C4-2B (cell line): Measurements from ENCODE around the gene VN1R5.

Experiments
- H3K27ac ChIP-seq: fragments of 450-650 bp; 2 replicates; pipeline ENCODE4 v1.5.1; 2017
- ZFX ChIP-seq: fragments of 450-650 bp; IDR thresholded peaks from 2 replicates; pipeline ENCODE4 v1.6.1; 2017
- TF ChIP-seq, protein P1 (sequence below): fragments of 450-650 bp; conservative IDR thresholded peaks from 2 replicates; pipeline ENCODE4 v1.5.1; 2017; ENCODE audit warnings: mild to moderate bottlenecking

Gene VN1R5

DNA sequence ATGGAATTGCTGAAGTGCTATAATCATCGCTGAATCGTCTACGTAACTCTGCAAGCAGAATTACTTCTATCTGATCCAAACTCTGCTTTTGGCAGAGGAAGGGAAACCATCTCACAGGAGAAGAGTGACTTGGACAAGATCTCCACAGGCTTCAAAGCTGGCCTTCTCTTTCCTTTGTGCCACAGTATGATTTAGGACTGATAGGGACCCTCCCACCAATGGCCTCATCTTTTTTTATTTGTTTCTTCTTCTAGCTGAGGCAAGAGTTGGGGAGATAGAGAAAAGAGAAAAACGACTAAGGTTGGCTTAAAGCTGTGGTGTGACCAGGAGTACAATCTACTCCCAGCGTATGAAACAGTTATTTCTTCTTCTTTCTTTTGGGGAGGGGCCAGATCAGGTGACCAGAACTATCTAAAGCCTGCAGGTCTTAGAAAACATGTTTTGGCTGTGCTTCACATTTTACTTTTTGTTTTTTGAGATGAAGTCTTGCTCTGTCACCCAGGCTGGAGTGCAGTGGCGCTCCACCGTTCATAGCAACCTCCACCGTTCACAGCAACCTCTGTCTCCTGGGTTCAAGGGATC lies 40.8 kb downstream of the VN1R5 start:
- TF ChIP-seq, protein P1, sequence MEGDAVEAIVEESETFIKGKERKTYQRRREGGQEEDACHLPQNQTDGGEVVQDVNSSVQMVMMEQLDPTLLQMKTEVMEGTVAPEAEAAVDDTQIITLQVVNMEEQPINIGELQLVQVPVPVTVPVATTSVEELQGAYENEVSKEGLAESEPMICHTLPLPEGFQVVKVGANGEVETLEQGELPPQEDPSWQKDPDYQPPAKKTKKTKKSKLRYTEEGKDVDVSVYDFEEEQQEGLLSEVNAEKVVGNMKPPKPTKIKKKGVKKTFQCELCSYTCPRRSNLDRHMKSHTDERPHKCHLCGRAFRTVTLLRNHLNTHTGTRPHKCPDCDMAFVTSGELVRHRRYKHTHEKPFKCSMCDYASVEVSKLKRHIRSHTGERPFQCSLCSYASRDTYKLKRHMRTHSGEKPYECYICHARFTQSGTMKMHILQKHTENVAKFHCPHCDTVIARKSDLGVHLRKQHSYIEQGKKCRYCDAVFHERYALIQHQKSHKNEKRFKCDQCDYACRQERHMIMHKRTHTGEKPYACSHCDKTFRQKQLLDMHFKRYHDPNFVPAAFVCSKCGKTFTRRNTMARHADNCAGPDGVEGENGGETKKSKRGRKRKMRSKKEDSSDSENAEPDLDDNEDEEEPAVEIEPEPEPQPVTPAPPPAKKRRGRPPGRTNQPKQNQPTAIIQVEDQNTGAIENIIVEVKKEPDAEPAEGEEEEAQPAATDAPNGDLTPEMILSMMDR, result no peak
- TF ChIP-seq ZFX, result no peak
- no peak overlapping the region for H3K27ac ChIP-seq

DNA sequence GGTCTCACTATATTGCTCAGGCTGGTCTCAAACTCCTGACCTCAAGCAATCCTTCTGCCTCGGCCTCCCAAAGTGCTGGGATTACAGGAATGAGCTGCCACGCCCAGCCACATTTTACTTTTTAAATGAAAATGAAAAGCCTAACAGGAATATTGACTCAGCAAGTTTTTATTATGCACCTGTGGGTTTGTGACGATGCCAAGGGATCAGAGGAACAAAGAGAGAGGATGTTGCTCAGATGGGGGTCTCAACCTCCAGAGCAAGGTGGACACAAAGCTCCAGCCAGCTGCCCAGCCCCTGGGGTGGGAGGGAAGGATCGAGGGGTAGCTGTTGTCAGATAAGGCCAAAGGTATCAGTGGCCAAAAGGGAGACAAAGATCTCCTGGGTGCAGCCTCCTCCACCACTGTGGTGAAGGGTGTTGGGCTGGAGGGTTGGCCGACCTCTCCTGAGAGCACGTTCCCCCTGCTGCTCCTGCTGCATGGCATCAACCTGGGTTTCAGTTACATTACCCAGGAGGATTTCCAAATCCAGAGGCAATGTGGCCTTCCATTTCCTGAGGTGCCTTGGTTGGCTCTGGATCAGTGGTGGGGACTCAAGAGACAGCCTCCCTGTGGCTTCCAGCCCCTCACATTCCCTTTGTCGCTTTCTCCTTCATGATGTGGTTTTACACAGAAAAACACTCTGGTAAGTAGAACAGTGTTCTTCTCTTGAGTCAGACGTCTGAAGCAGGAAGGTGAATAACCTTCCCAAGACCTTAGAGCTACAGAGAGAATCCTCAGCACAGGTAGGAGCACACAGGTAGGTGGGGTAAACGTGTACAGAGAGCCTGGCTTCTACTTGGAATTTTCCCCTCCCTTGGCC lies 41.6 kb downstream of the VN1R5 start:
- TF ChIP-seq ZFX, result no peak
- TF ChIP-seq, protein P1, result no peak
- no peak overlapping the region for H3K27ac ChIP-seq

DNA sequence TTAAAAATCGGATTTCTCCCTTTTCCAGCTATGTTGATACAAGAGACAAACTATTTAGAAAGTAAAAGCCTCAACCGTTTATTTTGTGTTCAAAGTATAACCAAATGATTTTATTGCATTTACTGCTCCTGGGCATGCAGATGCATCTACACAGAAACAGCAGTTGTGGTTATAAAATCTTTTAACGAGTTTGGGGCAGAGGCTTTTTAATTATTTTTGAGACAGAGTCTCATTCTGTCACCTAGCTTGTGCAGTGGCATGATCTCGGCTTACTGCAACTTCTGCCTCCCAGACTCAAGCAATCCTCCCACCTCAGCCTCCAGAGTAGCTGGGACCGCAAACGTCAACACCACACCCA lies 42.2 kb downstream of the VN1R5 start:
- no peak overlapping the region for H3K27ac ChIP-seq
- TF ChIP-seq, protein P1, result no peak
- no peak for TF ChIP-seq ZFX

DNA sequence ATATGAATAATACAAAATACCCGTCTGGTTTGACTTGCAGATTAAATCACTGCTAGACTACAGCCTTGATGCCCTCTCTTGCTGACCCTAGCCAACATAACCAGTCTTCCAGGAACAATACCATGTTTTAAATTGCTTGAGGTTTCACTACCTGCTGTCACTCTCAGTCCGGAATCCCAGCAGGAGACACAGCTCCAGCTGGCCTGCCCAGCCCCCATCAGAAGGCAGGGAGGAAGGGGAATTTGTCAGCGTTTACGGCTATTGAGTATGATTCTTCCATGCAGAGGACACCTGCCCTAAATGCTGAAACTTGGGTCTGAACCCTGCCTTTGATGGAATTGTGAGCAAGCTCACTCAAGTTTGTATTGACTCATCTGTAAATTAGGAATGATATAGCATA lies 42.8 kb downstream of the VN1R5 start:
- no peak overlapping the region for H3K27ac ChIP-seq
- TF ChIP-seq ZFX, result no peak
- TF ChIP-seq, protein P1, result no peak

DNA sequence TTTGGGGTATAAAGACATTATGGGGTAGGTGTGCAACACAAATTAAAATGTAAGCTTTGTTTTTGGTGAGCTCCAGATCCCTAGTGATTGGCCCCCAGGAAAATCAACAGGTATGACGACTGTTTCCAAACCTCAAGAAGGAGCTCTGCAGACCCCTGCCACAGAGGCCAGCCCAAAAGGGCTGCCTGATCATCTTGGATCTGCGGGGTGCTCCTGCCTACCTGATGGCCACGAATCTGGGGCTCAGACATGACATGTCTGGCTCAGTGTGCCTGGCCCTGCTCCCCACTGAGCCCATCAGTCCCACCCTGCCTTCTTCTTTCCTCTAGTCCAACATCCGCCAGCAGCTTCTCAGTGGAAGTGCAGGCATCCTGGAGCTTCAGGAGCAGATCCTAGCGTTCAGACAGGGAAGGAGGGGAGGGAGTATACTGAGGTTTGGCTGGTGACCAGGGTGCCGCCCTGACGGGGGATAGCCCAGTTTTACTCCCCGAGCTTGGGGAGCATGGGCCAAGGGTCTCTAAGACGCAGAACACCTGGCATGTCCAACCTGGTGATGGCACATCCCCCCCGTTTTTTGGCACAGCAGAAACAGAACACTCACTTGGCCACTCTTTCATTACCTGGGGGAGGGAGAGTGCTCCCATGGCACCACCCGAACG lies 44.0 kb downstream of the VN1R5 start:
- TF ChIP-seq, protein P1, result no peak
- TF ChIP-seq ZFX, result no peak
- H3K27ac ChIP-seq, result no peak overlapping the region

DNA sequence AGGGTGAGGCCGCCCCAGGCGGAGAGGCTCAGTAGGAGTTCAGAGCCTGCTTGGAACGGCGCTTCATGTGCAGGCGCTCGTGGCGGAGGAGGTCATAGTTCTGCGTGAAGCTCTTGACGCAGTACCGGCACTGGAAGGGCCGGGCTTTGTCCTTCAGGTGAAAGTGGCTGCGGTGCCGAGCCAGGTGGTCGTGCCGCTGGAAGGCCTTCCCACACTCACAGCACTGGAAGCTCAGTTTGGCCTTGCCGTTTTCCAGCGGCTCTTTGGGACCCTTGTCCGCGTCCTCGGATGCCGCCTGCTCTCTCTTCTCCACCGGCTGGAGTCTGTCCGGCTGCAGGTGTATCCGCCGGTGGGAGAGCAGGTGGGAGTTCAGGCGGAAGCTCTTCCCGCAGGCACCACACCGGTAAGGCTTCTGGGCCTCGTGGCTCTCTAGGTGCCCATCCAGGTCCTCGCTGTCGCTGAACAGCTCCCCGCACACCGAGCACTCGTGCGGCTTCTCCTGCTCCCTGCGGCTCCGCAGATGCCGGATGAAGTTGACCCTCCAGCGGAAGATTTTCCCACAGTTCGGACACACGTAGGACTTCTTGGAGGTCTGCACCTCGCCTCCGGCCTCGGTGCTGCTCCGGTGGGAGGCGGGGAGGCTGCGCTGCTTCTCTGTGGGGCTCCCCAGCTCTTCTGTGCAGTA lies 44.8 kb downstream of the VN1R5 start:
- no peak overlapping the region for H3K27ac ChIP-seq
- TF ChIP-seq, protein P1, result no peak
- TF ChIP-seq ZFX, result no peak
